Activated CD4-positive, CD25-positive, alpha-beta regulatory T cell treated with anti-CD3 and anti-CD28 coated beads, Interleukin-2, amount 50 U/mL, for 72 hours (primary cell): Measurements from ENCODE around the gene YTHDF1.

Source experiments
- DNase-seq: peaks from one replicate; pipeline ENCODE4 v3.0.0; 2021

YTHDF1 gene

DNA sequence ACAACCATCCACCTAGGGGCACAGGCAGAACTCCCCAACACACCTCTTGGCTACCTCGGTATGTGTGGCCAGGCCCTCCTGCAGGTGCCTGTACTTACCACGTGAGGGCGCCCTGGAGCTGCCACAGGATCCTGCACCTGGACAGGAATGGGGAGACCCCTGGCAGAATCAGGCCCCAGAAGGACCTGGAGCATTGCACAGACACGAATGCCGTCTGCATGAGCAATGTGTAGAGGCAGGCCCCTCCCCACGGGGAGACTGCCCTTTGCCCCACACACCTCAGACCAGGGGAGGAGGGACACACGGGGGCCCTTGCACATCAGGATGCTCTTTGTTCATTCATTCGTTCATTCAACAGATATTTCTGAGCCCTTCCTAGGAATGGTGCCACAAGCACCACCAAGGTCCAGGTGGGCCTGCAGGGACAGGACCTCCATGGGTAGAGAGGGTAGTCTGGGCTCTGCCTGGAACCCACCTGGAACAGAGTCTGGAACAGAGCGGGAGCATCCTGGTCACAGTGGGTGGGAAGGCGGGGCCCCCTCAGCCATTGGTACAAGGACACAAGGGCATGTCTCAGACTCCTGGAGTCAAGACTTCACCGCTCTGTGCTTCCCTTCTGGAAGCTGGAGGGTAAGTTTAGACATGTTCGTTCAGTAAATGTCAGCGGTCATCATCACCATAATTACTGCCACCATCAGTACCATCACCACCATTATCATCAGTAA is 32.3 kb downstream of the YTHDF1 start:
- DNase-seq = peak; percentile 65

DNA sequence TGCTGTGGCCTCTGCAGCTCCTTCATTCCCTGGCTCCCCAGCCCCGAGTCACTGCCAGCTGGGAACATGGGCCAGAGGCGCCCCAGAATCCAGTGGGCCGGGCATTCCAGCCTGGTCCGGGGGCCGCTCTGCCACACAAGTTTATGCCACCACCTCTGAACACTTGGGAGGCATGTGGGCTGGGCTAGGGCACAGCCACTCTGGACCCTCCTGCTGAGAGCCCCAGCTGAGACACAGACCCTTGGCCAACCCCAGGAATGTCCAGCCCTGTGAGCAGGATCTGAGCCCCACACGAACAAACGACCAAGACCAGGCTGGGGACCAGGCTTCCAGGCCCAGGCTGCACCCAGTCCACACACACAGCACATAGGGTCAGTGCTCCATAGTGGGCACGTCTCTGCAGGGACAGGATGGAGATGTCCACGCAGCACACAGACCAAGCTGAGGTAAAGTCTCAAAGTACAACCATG is 33.0 kb downstream of the YTHDF1 start:
- DNase-seq = no peak

DNA sequence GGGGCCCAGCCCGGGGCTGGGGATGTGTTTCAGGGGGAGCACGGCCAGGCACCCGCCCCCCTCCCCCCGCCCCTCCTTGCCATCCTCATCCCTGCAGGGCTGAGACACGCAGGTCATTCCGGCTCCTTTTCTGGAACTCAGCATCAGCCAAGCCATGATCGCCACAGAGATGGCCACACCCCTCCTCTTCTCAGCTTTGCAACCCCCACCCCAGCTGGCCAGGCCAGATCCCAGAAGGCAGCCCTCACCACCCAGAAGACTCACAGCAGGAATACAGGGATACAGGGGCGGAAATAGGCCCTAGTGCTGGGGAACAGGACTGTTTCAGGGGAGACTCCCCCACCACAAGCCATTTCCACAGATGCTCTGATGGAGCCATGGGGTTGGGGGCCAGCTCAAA is 33.5 kb downstream of the YTHDF1 start:
- DNase-seq = no peak

DNA sequence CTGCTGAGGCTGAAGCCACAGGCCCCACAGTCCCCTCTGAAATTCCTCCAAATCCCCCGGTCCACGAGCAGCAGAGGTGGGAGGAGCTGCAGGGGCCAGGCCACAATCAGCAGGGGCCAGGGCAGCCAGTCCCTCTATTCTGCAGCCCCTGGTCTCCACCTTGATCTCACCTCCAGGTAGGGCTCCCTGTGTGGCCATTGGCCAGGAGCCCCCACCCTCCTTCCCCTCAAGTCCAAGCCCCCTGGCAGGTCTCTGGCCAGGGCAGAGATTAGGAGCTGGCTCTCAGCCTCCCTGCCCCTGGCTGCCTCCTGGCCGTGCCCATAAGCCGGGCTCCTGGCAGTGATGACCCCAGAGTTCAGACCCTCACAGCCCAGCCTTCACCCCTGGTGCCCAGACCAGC is 34.7 kb downstream of the YTHDF1 start:
- no peak for DNase-seq

DNA sequence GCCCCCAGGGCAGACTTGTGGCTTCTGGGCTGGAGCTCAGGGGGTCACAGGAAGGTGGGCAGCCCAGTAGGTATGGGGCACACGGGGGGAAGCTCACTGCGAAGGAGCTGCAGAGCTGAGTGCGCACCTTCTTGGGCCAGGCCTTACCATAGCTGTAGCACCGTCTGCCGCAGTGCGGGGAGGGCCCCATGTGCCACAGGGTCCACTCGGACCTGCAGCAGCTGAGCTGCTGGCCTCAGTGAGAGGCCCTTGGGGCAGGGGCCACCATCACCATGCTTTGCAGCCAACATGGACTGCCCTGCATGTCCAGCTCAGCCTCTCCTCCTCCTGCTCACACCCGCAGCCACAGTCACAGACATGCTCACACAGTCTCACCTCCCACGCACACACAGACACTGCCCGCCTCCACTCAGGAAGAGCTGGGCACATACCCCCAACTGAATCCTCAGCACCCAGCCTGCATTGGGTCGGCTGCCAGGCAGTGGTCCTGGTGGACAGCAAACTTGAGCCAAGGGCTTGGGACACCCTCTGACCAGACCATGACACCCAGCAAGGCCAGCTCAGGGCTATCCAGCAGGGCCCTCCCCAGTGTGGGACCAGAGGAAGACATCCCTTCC is 35.3 kb downstream of the YTHDF1 start:
- DNase-seq = no peak

DNA sequence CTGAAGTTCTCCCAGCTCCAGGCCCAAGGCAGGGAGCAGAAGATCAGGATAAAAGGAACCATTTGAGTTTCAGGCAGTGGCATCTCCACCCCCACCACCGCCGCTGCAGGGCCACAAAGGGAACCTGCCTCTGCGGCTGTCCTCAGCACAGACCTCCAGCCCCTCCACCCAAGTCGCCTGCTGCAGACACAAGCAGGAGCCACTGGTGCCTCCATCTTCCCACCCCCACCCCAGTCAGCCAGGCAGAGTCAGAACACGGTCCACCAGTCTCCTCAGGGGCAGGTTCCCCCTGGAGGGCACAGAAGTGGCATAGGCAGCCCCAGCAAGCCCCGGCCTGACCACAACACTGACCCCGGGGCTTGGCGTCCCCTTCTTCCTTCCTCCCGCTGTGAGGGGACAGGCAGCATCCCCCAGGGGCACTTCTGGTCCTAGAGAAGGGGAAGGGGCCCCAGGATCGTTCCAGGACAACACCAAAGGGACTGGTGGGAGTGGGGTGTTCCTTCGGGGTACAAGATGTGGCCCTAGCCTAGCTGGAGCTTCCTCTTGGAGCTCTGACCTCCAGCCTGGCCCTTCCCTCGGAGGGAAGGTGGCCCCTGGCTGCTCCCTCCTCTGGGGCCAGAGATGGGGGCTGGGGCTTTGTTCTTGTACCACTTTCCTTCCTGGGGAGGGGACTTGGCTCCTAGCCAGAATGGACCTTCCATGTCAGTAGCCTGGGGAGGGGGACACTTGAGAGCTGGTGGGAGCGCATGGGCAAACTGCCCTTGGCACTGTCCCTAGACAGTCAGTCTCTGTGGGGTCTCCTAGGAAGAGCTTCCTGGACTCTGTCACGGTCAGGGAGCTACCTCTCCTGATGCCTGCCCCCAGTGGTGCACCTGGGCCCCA is 36.0 kb downstream of the YTHDF1 start:
- DNase-seq = no peak

DNA sequence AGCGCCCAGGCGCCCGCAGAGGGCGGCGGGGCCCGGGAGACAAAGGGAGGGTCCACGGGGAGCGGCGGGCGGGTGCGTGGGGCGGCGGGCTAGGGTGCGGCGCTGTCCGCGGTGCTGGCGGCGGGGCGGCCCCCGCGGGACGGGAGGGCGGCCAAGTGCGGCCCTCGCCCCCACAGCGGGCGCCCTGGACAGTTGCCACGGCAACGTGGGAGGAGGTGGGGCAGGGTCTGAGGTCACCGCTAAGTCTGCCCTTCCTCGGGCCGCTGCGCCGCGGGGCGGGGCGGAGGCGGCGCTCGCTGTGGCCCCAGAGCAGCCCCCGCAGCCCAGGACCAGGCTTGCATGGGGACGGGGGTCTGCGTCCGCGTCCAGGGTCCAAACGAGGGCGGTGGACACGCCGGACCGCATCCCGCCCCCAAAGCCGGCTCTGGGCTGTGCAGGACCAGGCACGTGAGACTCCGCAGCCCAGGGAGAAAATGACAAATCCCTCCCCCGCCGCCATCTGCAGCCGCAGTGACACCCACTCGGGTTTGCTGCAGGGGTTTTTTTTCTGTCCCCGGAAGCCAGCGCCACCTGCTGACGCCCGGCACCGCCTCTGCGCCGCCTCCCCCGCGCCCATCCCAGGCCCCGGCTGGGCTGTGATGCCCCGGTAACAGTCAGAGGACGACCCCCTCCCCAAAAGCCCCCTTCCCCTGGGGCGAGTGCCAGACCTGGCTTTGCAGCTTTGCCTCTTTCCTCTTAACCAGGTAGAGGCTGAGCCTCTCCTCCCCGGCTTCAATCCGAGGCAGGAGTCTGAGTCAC is 36.8 kb downstream of the YTHDF1 start:
- DNase-seq = peak; percentile 66

DNA sequence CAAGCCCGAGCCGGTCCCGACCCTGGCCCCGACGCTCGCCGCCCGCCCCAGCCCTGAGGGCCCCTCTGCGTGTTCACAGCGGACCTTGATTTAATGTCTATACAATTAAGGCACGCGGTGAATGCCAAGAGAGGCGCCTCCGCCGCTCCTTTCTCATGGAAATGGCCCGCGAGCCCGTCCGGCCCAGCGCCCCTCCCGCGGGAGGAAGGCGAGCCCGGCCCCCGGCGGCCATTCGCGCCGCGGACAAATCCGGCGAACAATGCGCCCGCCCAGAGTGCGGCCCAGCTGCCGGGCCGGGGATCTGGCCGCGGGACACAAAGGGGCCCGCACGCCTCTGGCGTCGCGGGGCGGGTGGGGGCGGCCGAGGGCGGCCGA is 37.5 kb downstream of the YTHDF1 start:
- no peak for DNase-seq

DNA sequence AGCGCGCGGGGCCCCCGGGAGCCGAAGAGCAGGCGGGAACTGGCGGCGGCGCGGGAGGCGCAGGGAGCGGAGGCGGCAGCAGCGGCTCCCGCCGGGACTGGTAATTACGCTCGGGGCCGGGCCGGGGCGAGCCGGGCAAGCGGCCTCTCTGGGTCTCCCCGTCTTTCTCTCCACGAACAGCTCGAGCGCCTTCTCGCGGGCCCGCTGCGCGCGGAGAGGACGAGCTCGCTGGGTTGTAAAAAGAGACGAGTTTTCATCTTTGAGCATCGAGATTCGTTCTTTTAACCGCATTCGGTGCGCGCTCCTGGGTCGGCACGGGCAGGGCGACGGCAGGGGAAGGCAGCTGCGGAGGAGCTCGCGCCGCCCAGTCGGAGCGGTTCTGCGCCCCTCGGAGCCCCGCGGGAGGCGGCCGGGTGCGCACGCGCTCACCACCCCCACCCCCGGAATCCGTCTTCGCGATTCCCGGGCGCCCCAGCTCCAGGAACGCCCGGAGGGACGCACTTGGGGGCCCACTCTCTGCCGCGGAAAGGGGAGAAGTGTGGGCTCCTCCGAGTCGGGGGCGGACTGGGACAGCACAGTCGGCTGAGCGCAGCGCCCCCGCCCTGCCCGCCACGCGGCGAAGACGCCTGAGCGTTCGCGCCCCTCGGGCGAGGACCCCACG is 38.0 kb downstream of the YTHDF1 start:
- DNase-seq = no peak

DNA sequence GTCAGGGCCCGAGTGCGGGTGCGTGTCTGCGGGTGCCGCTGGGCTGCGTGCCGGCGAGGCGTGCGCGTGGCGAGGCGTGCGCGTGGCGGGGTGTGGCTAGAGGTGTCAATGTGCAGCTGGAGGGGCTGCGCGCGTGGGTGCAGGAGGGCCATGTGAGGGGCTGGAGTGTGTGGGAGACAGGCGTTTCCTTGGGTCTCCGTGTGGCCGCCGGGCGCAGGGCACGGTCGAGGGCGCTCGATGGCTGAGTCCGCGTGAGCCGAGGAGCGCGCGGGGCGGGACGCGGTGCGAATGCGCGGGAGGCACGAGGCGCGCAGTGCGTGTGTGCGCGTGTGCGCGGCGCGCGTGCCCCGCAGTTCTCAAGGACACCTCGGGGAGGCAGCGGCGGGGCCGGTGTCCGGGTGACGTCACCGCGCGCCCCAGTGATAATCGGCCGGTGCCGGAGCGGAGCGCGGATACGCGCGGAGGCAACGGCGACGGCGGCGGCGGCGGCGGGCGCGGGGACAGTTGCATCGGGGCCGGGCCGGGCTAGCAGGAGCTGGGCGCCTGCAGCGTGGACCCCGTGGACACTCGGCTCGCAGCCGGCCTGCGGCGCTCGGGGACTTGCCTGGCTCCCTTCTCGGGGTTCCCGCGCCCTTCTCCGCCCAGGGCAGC is 38.7 kb downstream of the YTHDF1 start:
- no peak for DNase-seq

DNA sequence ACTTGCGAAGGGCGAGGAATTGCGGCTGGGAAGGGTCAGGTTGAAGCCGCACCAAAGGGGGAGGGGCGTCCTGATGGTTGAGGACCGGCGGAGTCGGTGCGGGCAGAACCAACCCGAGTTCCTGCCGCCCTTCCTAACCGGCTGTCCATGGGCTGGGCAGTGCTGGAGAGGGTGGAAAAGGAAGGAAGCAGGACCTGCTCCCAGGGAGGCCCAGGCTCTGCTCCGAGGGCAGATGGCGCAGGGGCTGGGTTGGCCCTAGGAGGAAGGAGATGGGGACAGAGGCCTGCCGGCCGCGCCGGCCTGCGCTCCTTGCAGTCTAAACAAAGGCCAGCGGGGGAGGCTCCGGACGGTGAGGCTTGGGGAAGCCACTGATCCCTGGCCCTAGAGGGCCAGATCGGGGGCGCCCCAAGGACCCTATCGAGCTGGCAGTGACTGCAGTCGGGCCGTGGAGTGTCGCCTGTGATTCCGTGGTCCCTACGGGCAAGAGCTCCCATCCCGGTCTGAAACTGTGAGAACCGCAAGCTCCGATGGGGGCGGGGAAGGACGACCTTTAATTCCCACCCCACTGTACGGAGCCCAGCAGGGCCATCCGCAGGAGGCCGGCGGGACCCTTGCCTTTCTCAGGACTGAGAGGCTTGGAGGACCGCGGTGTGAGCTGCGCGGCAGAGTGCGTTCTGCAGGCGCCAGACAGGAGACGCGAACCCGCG is 39.4 kb downstream of the YTHDF1 start:
- no peak for DNase-seq

DNA sequence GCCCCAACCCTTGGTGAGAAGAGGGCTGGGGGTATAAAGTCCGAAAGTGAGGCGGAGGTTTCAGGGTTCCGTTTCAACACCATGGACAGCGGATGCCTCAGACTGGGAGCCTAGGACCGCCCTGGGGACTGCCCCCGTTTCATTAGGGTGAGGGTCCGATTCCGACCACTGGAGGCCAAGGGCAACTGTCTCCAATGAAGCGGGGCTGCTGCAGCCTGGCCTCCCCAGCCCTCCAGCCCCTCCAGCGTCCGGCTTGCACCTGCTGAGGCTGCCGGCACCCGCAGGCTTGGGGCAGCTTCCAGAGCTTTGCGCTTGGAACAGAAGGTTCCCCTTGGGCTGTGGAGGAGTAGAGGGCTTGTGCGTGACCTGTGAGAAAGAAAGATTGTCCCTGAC is 39.9 kb downstream of the YTHDF1 start:
- no peak for DNase-seq

DNA sequence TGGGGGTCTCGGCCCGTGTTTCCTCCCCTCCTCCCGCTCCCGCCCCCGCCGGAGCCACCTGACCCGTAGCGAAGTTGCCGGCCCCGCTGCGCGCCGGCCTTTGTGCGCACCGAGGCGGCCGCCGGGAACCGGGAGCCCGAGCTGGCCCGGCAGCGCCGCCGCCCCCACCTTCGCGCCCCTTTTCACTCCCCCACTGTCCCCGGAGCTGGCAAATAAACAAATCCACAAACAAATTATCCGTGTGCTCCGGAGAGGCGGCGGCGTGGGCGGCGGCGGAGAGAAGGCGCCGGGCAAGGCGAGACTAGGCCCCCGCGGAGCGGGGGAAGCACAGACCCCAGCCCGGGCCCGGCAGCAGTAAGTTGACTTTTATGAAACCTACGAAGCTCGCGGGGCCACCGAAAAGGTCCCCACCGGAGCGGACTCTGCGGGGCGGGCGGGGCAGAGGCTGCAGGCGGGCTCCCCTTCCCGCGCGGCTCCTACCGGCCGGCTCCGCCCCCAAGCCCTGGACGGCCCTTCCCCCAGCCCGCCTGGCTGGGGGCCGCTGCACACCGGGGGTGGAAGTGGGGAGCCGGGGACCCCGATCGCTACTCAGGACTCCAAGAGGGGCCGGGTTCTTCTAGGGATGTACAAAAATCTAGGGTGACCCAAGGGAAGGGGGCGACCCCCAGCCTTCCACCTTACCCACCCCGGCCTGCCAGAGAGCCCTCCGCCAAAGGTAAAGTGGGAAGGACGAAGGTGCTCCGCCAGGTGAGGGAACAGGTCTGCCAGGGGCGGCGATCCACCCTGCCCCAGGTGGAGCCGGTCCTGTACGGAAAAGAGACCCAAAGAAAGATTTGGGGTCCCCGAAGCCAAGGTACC is 40.7 kb downstream of the YTHDF1 start:
- no peak for DNase-seq

DNA sequence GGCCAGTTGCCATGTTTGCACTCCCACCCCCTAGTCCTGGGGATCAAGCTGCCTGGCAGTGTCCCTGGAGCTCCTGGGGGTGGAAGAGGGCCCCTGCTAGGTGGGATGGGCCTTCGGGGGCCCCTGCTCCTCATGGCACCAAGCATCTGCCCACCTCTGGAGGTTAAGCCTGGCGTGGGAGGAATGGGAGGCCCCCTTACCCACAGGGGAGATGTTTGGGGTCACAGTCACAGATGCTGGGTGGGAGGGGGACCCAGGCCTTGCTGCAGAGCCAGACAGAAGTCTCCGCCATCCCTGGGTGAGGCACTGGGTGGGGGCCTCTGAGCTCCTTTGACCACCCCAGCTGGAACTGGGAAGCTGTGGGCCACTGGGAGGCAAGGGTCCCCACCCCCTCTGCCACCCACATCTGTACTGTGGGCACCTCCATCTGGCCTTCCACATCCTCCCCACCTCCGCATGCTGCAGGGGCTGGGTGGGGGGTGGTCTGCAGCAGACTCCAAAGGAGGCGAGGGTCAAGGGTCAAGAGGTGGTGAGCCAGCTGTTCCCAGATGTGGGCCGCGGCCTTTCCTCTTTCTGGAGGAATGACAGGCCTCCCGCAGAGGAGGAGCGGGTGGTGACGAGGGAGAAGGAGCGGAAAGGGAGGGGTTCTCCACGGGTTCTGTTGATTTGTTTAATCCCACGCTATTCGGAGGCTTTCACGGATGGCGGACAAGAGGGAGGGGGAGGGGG is 41.5 kb downstream of the YTHDF1 start:
- DNase-seq = no peak

DNA sequence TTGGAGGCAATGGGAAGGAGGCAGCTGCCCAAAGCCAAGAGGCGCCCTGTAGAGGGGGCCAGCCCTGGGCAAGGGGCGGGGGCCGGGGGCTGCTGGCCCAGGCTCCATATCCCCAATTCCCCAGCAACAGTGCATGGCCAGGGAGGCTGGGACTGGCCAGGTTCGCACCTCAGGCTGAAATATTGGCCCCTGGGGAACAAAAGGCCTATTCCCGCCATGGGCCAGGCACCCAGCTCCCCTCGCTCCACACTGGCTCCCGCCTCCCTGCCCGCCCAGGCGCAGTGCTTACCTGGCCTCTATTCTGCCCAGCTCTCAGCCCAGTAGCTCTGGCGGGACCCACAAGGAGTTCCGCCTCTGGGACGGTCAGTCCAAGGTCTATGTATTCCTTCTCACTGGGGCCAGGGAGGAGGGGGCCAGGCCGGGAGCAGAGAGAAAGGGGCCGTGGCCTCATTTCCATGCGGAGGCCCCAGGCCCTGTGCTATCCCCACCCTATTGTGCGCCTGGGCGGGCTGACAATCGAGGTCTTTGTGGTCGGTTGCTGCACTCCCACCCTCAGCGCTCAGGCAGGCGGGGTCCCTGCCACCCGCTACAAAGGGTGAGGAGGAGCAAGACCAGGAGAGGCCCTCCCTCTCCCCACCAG is 42.3 kb downstream of the YTHDF1 start:
- no peak for DNase-seq

DNA sequence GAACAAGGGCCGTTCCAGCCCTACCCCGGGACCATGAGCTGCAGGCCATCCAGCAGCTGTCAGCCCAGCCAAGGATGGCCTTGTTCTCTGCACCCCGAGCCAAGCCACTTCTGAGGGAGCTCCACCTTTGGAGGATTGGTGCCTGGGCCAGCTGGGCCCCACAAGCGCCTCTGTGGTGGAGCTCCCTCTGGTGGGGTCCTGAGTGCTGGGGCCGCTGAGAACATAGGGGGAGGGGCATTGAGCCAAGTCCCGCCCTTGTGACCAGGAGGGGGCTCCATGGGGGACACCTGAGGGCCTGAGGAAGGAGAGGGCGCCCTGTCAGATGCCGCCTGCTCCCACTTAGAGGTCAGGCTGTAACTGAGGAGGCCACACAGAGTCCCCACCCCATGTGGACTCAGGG is 43.2 kb downstream of the YTHDF1 start:
- DNase-seq = no peak

DNA sequence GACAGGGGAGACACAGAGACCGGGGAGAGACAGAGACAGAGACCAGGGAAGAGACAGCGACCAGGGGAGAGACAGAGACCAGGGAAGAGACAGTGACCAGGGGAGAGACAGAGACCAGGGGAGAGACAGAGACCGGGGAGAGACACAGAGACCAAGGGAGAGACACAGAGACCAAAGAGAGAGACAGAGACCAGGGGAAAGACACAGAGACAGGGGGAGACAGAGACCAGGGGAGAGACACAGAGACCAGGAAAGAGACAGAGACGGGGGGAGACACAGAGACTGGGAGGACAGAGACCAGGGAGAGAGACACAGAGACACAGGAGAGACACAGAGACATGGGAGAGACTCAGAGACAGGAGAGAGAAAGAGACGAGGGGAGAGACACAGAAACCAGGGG is 43.9 kb downstream of the YTHDF1 start:
- DNase-seq = no peak

DNA sequence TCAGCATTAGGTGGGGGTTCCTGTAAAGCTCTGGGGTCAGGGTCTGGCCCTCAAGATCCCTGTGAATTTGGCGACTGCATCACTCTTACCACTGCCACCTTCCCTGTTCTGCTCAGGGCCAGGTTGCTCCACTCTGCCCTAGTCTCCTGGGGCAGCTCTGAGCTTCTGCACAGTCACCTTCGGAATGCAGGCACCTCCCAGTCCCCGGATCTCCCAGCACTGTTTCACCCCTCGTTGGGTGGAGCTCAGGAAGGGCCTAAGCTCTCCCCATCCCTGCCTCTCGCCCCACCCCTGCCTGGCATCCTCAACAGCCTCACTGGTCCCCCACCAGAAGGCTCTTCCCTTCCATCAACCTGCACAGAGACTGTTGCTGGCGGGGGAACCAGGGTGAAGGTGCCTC is 46.2 kb downstream of the YTHDF1 start:
- DNase-seq = no peak

DNA sequence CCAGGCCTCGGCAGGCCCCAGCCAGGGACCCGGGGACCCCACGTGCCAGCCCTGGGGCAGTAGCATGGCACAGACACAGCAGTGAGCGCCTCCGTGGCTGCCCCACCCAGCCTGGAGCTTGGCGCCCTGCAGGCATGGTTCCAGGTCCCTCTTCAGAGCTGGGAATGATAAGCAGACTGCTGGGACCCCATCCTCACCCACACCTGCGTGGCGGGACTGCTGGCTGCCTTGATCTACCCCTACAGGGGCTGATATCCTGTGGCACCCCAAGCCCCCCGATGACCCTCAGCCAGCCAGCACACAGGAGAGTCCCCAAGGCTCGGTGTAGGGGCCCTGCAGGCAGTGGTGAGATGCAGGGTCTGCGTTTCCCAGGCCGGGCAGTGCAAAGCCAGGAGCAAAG is 47.1 kb downstream of the YTHDF1 start:
- no peak for DNase-seq
